HG03097 (cell line): ENCODE results near the gene TPRG1.

ENCODE experiments used
- ATAC-seq: cut with Tn5 transposase; IDR thresholded peaks from one replicate; pipeline ENCODE4 v1.9.1; 2021; ENCODE audit not compliant: unreplicated experiment, low FRiP score

Gene TPRG1, protein sequence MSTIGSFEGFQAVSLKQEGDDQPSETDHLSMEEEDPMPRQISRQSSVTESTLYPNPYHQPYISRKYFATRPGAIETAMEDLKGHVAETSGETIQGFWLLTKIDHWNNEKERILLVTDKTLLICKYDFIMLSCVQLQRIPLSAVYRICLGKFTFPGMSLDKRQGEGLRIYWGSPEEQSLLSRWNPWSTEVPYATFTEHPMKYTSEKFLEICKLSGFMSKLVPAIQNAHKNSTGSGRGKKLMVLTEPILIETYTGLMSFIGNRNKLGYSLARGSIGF

DNA sequence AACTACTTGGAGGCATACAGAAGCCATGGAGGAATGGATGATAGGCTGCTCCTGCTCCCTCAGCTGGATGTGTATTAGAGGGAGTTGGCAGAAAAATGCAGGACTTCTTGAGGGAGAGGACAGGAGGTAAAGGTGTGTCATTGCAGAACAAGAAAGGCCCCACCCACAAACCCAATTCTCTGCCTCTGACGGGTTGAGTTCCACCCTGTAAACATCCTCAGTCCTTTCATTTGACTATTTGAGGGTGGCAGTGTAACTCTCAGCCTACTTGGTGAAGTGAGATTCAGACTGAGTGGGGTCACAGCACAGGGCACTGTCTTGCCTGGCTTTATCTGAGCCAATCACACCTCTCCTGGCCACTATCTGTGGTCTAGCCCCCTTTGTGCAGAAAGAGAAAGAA is at the start of gene TPRG1:
TPRG1 (plus strand) TSS at position 265 of the 400 bp plus-strand sequence. CDS start 35,414 bp downstream, outside the sequence.
- no peak for ATAC-seq

DNA sequence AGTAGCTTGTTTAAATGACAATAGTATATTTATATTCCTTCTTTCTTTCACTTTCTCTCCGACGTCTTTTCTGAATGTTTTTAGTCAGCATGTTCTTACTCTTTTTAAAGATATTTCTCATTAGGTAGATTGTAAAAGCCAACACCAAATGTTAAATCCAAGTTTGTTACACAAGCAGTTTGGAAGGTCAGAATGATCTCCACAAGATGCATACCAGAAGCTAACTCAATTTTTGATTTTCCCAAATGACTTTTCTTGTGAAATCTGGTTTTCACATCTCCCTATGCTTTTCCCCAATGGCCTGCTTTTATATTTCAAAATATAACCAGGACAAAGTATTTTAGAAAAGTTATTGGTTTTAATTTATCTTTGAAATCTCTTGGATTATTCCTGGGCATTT is 49.7 kb upstream of the TPRG1 start:
- no peak for ATAC-seq

DNA sequence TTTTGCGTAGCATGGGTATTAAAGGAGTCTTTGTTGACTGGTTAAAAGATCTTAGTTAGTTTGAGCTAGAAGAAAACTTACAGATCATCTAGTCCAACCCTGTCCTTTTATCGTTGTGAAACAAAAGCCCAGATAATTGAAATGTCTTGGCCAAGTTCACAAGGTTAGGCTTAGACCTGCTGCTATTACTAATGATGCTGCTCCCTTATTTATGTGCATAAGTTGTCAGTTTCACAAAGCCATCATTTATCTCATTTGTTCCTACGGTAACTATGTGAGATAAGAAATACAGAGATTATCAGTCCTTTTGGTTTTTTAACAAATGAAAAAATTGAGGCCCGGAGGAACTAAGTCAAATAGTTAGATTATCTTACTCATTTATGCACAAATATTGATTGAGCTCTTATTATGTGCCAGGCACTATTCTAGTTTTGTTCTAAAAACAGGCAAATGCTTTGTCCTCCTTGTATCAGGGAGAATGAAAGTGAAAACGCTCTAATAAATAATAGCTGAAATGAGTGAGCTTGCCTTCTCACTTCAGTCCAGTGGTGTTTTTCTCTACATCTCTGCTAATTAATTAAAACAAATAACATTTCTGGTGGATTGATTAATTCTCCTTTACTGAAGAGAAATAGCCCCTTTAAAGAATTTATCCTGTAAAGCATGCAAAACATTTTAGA is 49.1 kb upstream of the TPRG1 start:
- no peak for ATAC-seq

DNA sequence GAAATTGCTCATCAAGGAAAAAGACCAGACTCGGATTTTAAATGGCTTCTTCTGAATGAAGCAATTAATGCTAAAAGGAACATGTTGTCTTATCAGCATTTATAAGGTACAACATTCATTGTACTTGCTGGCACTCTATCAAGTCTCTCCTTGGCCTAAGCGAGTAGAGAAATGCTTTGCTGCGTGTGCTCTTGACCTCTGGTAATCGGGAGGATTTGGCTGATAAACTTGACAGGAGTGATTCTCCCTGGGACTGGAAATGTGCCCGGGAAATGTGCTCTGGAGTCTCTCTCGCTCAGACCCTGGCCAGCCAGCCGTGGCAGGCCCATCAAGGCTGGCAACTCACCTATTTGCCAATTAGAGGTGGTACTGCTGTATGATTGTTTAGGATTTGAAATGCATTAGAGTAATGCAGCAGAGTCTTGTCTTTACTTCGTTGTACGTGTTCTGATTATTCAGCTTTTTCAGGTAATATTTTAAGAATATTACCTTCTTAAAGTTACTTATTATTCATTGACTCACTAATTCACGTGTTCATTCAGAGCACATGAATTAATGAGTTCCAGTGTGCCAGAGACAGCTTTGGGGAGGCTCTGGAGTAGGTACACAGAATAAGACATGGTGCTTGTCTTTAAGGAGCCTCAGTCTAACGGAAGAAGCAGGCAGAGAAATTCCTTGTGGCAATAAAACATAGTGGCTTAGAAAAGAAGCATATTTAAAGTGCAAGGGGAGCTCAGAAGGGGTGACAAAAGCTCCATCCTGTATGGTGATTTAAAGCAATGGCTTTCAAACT is 48.0 kb upstream of the TPRG1 start:
- no peak for ATAC-seq

DNA sequence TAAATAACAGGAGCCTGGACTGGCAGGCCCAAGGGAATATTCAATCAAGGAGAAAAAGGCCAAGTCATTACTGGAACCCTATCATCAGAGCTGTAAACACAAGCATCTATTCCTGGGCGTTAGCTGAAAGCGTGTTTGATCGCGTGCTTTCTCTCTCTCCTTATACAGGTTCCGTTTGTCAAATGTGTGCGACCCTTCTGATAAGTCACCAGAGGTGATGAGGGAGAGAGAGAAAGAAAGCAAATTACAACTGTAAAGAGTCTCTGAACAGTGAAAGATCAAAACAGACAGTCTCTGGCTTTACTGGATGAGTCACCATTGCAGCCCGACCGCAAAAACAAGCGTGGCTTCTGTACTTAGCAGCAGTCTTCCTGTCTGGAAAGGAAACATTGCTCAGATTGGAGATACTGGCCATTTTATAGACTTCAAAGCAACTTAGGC is 39.5 kb upstream of the TPRG1 start:
- ATAC-seq = peak; percentile 99

DNA sequence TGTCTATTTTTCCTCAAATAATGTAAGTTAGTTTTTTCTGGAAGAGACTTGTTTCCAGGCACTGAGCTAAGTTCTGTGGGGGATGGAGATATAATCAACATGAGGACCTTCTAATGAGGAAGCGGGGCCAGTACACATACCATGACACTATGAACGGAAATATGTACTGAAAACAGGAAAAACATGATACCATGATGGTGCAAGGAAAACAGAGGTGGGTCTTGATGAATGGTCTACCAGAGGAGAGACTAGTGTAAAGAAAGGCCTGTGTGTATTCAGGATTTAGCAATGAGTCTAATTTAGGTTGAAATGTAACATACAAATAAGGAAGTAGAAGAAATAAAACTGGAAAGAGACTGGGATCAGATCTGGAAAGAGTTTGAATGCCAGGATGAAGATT is 38.9 kb upstream of the TPRG1 start:
- no peak for ATAC-seq

GRCh38 chr3:189133768-189134167 is 38.0 kb upstream of the TPRG1 start:
- no peak for ATAC-seq

DNA sequence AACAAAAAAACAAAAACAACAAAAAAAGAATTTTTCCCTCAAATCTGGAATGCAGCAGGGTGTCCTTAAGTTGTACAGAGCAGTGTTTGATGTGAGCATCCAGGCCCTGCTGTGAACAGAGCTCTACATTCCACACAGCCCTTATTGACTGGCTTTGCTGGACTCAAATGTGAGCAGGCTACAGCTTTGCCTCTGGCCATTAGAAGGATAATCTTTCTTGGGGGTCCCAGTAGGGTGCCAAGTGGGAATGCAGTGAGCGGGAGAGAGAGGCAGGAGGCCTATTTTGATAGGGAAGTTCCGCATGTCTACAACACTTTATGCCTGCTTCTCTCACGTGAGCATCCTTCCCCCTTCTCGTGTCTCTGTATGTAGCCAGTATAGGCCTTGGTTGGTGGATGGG is 34.4 kb upstream of the TPRG1 start:
- ATAC-seq = no peak

- no peak for ATAC-seq
Measured at GRCh38 chr3:189138901-189139610, 32.7 kb upstream of the TPRG1 start.

DNA sequence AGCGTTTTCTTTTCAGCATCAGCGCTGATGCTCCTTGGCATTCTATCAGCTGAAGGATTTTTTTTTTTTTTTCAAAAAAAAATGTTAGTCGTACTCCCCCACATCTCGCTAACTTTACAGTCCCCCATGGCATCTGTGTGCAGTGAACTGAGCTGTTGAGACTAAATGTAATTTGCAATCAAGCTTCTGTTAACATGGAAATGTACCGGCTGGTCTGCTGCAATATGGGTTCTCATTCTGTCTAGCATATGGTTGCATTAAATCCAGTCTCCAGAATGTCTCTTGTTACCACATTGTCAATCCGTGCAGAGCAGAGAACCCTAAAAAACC is 32.2 kb upstream of the TPRG1 start:
- no peak for ATAC-seq

- no peak for ATAC-seq
Measured at GRCh38 chr3:189142527-189142926, 29.2 kb upstream of the TPRG1 start.

- no peak for ATAC-seq
Measured at GRCh38 chr3:189143321-189143720, 28.4 kb upstream of the TPRG1 start.

GRCh38 chr3:189143771-189144170 is 28.0 kb upstream of the TPRG1 start:
- ATAC-seq = no peak

- ATAC-seq = no peak
Measured at GRCh38 chr3:189144645-189145044, 27.1 kb upstream of the TPRG1 start.

- ATAC-seq = no peak
Measured at GRCh38 chr3:189146848-189147247, 24.9 kb upstream of the TPRG1 start.

DNA sequence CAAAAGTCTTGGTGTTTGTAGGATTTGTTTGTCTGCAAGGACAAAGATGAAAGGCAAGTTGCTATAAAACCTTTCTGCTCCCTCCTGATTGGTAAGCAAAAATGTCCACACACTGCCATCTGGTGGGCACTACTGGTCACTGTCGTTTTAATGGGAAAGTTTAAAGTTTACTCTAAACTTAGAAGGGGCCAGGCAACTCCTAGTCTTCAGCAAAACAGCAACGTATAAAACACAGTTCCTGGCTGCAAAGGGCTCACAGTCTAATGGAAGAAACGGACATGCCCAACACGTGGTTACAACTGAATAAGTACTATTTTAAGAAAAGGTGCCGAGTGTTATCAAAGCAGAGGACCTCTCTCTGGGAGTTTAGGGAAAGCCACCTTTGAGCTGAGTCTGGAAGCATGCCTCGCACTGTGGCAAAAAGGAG is 23.7 kb upstream of the TPRG1 start:
- peak; percentile 70 for ATAC-seq

- no peak for ATAC-seq
Measured at GRCh38 chr3:189149203-189149602, 22.6 kb upstream of the TPRG1 start.

GRCh38 chr3:189157232-189158007 is 14.4 kb upstream of the TPRG1 start:
- ATAC-seq = no peak

- no peak for ATAC-seq
Measured at GRCh38 chr3:189158034-189158433, 13.7 kb upstream of the TPRG1 start.
